Thyroid gland (tissue), 4 donors: ENCODE measurements around the gene TIMM13.

Experiments
- CTCF ChIP-seq, 6 experiments: fragments of 200-600 bp in 3 of 6; fragments of 450-650 bp in 3 of 6; sonication (generic) in 3 of 6; IDR thresholded peaks; one replicate each; pipeline ENCODE4 v1.5.1; 2016 to 2019; ENCODE audit warnings: antibody characterized with exemption in 6 of 6, mild to moderate bottlenecking in 2 of 6, inconsistent platforms in 1 of 6, moderate library complexity in 1 of 6
- POLR2A ChIP-seq, 2 donors: fragments of 450-650 bp; IDR thresholded peaks; one replicate each; pipeline ENCODE4 v1.6.1; 2017; ENCODE audit warnings: antibody characterized with exemption in 2 of 2, mild to moderate bottlenecking in 2 of 2, moderate library complexity in 1 of 2

DNA sequence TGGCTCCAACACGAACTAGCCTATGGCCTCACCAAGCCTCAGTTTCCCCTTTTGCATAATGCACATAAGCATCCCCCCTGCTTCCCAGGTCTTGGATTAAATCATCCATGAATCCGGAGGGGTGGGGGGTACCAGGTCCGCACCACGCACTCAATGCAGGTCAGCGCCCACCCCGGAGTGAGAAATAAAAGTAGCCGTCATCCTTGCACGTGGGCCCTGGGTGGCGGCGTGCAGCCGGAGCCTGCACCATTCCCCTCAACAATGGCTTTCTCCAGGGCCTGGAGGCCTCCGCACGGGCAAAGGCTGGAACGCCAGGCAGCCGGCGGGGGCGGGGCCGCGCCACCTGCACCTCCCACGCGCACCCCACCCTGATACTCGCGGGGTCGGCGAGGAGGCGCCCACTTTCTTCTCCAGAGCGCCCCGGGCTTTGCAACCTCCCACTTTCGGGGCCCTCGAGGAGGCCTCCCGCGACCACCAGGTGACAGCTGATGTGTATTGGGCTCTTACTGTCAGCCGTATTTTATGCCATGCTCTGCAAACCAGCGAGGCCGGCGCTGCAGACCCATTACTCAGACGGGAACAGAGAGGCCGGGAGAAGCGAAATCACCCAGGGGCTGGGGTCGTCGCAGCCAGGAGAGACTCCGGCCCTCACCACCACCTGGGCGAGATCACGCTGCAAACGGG is 47.8 kb upstream of the TIMM13 start:
- TF ChIP-seq CTCF (IDR thresholded peaks at IDR 0.05) (no peak), POLR2A (IDR thresholded peaks at IDR 0.05) (peak in 1 of 2 donors; percentile 12)
